HCT116 (cell line): ENCODE data around the gene STK31.

Source experiments
- ATF3 ChIP-seq: IDR thresholded peaks from 2 replicates; pipeline ENCODE4 v1.6.1; 2012
- CEBPB ChIP-seq: IDR thresholded peaks from 2 replicates; pipeline ENCODE4 v1.6.1; 2012; ENCODE audit warnings: low read depth
- CTCF ChIP-seq, 3 experiments: fragments of 200-600 bp in 1 of 3; sonication (generic) in 1 of 3; IDR thresholded peaks in 2 of 3; conservative IDR thresholded peaks in 1 of 3; 2 replicates each; pipeline ENCODE4 v1.5.1; 2012 to 2017; ENCODE audit warnings: low read depth in 2 of 3, low read length in 2 of 3, antibody characterized with exemption in 1 of 3, borderline replicate concordance in 1 of 3, control low read depth in 1 of 3, mild to moderate bottlenecking in 1 of 3, mixed read lengths in 1 of 3, mixed run types in 1 of 3, moderate library complexity in 1 of 3; ENCODE audit not compliant: insufficient read depth in 1 of 3
- EZH2 ChIP-seq: fragments of 200-600 bp; sonication (generic); IDR thresholded peaks from 2 replicates; pipeline ENCODE4 v1.6.1; 2017; ENCODE audit warnings: antibody characterized with exemption, mixed run types
- POLR2A ChIP-seq: IDR thresholded peaks from 2 replicates; pipeline ENCODE4 v1.7.0; 2011; ENCODE audit warnings: borderline replicate concordance; ENCODE audit not compliant: insufficient read depth, insufficient read length; ENCODE audit errors: extremely low read depth
- RAD21 ChIP-seq: IDR thresholded peaks from 2 replicates; pipeline ENCODE4 v1.6.1; 2012; ENCODE audit warnings: low read depth, mild to moderate bottlenecking
- SIN3A ChIP-seq: IDR thresholded peaks from 2 replicates; pipeline ENCODE4 v1.6.1; 2012; ENCODE audit warnings: low read depth
- SRF ChIP-seq: IDR thresholded peaks from 2 replicates; pipeline ENCODE4 v1.6.1; 2012; ENCODE audit warnings: low read depth

GRCh38 chr7:23783115-23783514 lies 73.1 kb downstream of the STK31 start:
- no peak for TF ChIP-seq CTCF (IDR thresholded peaks at IDR 0.05 in 2 of 3, conservative IDR thresholded peaks at IDR 0.05 in 1 of 3; ENCODE audit: borderline replicate concordance in 1 of 3, insufficient read depth in 1 of 3, low read depth in 2 of 3, low read length in 2 of 3)
- TF ChIP-seq SIN3A, result no peak
- no peak for TF ChIP-seq SRF
- TF ChIP-seq ATF3, result no peak
- TF ChIP-seq POLR2A, result no peak
- no peak for TF ChIP-seq CEBPB
- TF ChIP-seq EZH2, result no peak
- TF ChIP-seq RAD21, result no peak
